Activated T-helper 9 cell treated with anti-CD3 and anti-CD28 coated beads, Interleukin-2, amount 50 U/mL, for 16 hours (primary cell): ENCODE measurements around the gene GJB2.

Experiments
- DNase-seq: peaks from one replicate; pipeline ENCODE4 v3.0.0-alpha.2; 2020; ENCODE audit warnings: low read depth

Gene GJB2

DNA sequence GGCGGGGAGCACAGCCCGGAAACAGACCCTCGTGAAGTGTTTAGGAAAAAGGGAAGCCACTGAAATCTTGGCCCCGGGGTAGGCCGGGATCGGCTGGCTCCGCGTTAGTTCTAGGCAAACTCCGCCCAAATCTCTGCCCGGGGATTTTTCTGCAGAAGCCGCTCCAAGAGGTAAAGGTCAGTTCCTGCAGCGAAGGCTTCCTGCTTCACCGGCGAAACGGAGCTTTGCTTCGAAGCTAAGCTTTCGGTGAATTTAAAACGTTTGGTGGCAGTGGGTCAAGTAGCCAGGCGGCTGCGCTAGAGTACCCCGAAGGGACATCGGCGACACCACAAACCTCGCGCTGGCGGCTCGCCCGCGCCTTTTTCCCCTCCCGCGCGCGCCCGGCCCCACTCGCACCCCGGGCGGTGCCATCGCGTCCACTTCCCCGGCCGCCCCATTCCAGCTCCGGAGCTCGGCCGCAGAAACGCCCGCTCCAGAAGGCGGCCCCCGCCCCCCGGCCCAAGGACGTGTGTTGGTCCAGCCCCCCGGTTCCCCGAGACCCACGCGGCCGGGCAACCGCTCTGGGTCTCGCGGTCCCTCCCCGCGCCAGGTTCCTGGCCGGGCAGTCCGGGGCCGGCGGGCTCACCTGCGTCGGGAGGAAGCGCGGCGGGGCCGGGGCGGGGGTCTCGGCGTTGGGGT lies 441 bp downstream of the GJB2 start:
- no peak for DNase-seq

DNA sequence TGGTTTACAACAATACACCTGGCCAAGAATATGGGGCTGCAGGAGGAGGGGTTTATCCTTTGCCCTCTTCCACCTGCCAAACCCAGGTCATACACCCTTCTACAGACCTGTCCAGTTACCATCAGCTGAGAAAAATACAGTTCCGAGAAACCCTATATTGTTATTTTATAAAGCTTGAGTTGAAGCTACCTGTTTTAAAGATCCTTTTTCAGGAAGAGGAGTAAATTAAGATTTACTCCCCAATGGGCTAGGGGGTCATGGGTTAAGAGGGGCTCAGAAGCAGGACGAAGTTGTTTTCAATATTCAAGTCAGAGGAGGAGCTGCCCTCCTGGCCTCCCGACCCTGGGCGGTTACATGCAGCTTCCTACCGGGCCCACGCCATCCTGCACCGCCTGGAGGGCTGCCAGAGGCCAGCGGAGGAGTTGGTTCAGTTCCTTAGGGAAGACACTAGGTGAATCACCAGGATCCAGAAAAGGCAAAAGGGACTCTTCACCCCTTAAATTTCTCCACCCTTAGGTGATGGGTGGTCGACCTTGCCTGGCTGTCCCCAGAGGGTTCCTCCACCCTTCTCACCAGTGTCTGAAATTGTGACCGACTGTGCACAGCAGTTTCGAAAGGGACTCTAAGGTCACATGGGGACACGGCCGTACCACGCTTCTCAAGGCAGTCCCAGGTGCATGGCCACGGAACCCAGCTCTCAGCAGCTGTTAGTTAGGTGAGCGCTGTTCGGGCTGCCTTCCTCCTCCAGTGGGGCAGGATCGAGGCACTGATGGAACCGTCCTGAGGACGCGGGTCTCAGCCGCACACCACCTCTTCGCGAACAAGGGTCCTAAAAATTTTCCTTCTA lies 1.2 kb downstream of the GJB2 start:
- no peak for DNase-seq

DNA sequence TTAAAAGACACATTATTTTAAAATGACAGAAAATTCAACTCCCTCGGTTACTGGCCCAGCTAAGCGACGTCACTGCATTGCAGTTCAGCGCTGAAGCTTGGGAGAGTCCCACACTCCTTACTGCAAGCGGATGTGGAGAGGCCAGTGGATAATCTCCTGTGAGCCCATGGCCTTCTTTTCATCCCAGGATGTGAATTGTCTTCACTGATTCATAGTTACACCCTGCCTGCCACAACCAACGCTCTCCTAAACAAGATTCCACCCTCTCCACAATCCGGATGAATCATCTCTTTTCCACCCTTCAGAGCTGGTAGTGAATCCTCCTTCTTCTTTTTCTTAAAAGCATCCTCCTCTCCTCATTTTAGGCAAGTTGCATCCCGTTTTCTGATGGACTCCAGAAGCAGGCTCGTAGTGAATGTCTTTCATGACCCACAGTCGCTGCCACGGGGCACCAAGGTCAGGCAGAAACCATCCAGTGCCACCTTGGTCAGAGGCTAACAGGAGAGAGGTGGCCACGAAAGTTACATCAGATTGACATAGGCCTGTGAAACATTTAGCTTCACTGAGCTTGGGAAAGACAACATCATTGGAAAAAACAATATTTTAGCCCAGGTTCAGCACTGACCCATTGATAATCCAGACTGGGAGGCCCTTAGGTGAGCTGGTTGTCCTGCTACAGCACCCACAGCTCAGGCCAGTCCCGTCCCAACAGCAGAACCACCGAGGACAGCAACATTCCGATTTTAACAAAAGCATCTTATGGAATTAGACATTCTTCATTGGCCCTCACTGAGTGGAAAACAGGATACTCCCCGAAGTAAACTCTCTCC lies 2.0 kb downstream of the GJB2 start:
- no peak for DNase-seq

GRCh38 chr13:20190076-20190475 lies 2.7 kb downstream of the GJB2 start:
- no peak for DNase-seq

GRCh38 chr13:20188667-20189553 lies 3.8 kb downstream of the GJB2 start:
- DNase-seq: no peak

DNA sequence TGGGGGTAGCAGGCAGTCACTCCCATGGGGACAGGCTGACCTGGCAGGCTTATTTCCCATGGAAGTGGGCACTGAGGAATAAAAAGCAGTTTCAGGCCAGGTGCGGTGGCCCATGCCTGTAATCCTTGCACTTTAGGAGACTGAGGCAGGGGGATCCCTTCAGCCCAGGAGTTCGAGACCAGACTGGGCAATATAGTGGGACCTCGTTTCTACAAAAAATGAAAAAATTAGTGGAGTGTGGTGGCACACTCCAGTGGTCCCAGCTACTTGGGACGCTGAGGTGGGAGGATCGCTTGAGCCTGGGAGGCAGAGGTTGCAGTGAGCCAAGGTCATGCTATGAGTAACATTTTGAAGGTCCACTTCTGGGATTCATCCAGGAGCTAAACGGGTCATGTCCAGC lies 6.0 kb downstream of the GJB2 start:
- no peak for DNase-seq

GRCh38 chr13:20185366-20186056 lies 7.2 kb downstream of the GJB2 start:
- no peak for DNase-seq

DNA sequence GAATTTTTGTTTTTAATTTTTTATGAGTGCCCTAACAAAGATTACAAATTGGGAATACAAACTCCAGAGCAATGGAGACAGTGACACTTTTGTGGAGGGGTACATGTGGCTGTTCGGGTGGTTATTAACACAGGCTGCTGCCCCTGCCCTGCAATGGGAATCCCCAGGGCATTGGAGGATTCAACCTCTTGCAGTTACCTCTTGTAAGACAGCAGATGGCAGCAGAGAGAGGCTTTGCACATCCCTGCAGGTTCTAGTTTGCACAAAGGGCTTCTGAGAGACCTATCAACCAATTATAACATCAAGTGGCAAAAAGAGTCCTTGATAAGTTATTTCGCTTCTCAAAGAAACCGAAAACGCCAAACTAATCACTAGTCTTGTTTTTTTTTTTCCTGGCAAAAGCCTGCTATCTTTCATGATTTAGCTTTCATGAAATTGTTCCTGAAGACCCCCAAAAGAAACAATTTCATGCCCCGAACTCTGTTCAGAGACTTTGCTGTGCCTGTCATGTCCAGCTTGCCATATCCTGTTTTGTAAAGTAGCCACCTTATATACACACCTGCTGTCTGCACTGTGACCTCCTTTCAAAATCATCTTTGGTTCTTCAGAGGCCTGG lies 10.4 kb downstream of the GJB2 start:
- DNase-seq: no peak

GRCh38 chr13:20181188-20181587 lies 11.6 kb downstream of the GJB2 start:
- no peak for DNase-seq

DNA sequence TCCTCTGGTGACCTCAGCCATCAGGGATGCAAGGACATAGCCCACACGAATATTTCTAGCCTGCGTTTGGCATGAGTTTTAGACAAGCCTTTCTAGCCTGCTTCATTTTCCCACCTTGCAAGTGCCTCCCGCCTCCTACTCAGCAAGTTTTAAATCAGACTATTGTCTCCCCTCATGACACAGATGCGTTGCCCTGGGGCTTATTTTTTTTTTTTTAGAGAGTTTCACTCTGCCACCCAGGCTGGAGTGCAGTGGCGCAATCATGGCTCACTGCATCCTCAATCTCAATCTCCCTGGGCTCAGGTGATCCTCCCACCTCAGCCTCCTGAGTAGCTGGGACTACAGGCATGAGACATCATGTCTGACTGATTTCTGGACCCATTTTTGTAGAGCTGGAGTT lies 14.6 kb downstream of the GJB2 start:
- DNase-seq: no peak

DNA sequence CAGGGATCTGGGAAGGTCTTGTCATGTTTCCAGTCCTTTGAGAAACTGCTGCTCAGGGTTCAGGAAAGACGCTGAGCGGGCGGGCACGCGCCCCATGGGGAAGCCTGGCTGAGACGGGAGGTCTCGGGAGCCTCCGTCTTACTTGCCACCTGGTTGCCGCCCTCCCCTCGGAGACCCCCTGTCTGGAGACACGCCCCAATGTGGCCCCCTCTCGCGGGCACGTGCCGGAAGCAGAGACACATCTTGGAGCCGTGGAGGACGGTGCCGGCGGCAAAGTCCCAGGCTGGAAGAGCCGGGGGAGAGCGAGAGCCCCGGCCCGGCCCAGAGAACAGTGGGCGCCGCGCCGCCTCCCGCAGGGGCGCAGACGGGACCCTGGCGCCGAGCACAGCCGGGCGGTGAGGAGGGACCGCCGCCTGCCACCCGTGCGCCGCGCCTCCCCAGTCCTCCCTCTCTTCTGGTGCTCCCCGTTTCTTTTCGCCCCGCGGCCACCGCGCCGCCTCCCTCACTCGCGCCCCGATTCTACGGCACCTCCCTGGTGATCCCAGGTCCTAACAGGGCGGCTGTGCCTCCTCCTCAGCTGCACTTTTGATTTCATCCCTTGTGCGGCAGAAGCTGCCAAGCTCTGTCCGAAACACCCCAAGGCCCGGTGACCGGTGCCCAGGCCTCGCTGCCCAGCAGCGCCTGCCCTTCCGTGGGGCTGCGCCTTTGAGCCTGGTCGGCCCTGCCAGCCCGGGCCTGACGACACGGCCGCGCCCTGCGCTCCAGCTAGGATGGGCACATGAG lies 15.5 kb downstream of the GJB2 start:
- DNase-seq: no peak

DNA sequence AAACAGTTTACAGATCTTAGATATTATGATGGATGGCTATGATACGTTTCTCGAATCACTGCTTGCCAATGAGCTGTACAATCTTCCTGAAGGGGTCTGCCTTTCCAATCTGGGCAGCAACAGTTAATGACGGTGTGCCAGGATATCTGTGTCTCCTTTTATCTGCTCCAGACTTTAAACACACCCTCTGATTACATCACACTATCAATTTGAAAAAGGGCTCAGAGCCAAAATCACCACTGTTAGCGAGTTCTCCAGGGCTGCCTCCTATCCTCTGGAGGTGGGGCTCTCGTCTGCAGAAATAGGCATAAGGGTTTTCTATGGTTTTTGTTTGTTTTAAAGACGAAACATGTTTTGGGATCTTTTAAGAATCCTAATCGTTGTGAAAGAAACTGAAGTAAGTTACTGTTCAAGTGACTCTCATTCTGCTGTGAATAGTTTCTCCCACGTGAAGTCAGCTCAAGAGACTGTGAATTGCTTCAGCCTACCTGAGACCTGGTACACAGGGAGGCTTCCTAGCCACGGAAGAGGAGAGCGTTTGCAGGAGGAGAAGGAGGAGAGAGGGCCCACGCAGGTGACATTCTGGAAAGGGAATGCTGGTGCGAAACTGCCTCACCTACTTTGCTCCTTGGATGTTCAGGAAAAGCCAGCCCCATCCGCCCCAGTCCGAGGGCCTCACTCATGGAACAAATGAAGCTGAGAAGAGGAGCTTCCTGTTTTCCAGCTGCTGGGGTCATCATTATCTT lies 16.7 kb downstream of the GJB2 start:
- DNase-seq: no peak

GRCh38 chr13:20175406-20175794 lies 17.3 kb downstream of the GJB2 start:
- DNase-seq: no peak

DNA sequence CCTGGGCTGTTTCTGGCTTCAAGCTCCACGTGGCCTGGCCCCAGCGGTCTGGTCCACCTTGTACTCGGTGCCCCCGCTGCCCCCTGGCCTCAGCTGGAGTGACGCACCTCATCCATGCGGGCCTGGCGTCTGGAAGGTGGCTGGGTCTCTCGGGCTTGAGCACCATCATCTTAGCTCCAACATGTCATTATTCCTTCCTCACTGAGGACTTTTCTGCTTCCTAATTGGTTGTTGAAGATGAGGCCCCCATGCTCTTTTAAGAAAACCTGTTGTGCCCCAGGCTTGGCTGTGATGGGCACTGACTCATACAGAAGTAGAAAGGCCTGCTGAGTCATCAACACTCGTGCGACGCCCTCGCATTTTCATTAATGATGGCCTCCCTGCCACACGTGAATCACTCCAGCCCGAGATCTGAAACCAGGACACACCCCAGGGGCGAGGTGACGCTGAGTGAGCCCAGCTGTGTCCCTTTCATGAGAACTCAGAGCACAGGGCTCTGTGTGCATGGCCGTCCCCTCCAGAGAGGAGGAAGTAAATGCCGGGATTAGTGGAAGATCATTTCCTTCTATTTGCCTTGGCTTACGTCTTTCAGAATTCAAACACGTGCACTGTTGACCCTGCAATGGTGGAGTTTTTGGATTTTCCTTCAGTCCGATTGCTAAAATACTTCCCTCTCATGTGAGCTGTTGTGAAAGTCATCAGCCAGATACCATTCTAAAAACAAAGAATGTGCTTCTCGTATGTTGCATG lies 17.9 kb downstream of the GJB2 start:
- DNase-seq: peak; percentile 63

DNA sequence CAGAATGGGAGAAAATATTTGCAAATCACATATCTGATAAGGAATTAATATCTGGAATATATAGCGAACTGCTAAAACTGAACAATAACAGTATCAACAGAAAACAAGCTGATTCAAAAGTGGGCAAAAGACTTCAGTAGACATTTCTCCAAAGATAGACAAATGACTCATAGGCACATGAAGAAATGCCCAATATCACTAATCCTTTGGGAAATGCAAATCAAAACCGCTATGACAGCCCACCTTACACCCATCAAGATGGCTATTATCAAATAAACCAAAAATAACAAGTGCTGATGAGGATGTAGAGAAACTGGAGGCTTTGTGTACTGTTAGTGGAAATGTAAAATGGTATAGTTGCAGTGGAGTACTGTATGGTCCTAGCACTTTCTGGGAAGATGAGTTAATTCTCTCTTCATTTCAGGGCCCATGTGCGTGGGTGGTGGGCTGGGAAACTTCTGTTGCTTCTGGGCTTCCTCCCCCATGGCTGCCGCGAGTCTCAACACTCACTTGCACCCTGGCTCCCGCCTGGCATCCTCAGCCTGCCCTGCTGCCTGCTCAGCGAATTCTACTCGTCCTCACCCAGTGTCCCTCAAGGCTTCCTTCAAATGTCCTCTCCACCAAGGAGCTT lies 19.5 kb downstream of the GJB2 start:
- no peak for DNase-seq

DNA sequence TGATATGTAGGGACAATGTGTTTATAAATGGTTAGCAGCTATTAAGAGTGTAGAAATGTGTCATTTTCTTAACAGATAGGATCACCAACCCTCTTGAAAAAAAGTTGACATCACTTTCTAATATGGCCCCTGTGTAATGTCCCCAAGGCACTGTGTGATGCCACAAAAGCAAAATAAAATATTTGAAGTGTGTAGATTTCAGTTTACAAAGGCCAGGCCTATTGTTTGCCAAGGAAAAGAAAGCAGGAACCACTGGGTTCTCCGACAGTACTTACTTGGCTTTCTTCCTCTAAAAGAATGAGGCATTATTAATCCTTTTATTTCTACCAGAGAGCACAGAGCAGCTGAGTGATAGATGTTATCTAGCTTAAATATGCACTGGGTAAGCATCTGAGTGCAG lies 21.4 kb downstream of the GJB2 start:
- no peak for DNase-seq

GRCh38 chr13:20170921-20171320 lies 21.8 kb downstream of the GJB2 start:
- no peak for DNase-seq

DNA sequence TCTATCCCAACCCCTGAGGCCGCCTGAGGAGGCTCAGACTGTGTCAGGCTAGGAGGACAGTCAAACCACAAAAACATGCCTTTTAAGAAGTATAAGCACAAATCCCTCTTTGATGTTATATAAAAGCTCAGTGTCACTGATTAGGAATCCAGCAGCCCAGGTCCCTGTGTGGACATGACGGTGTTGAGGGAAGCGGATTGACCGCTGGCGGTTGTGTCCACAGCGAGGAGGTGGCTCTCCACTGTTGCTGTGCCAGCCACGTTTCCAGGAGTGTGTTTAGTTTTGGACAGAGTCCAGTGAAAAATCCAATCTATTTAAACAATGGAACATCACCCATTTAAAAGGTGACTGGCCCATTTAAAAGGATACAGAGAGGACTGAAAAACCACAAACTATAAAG lies 24.3 kb downstream of the GJB2 start:
- DNase-seq: no peak
